Subcutaneous abdominal adipose tissue (tissue), 5 donors: ENCODE measurements around the gene PHF12.

ENCODE experiments used
- H3K27ac ChIP-seq: one replicate; pipeline ENCODE4 v1.7.0; 2013; ENCODE audit warnings: low read depth, mild to moderate bottlenecking, inconsistent platforms, low read length, moderate library complexity
- H3K27me3 ChIP-seq, 5 donors: one replicate each; pipeline ENCODE4 v1.7.0; 2013; ENCODE audit warnings: low read length in 5 of 5, inconsistent platforms in 1 of 5; ENCODE audit not compliant: control insufficient read depth in 5 of 5, insufficient read depth in 4 of 5
- H3K36me3 ChIP-seq, 5 donors: one replicate each; pipeline ENCODE4 v1.7.0; 2013; ENCODE audit warnings: low read length in 5 of 5; ENCODE audit not compliant: control insufficient read depth in 5 of 5, insufficient read depth in 5 of 5
- H3K4me1 ChIP-seq, 5 donors: one replicate each; pipeline ENCODE4 v1.7.0; 2013; ENCODE audit warnings: low read length in 5 of 5, mild to moderate bottlenecking in 3 of 5, moderate library complexity in 1 of 5; ENCODE audit not compliant: control insufficient read depth in 5 of 5, insufficient read depth in 5 of 5
- H3K4me3 ChIP-seq, 5 donors: one replicate each; pipeline ENCODE4 v1.7.0; 2013; ENCODE audit warnings: low read length in 5 of 5, low read depth in 1 of 5
- H3K9ac ChIP-seq, 5 donors: one replicate each; pipeline ENCODE4 v1.7.0; 2013; ENCODE audit warnings: low read length in 5 of 5, mild to moderate bottlenecking in 4 of 5, moderate library complexity in 3 of 5
- H3K9me3 ChIP-seq, 5 donors: one replicate each; pipeline ENCODE4 v1.7.0; 2013; ENCODE audit warnings: low read length in 5 of 5; ENCODE audit not compliant: control insufficient read depth in 5 of 5
- donor health status: healthy.
- donor health status: healthy.
- donor health status: healthy.
- donor health status: healthy.
- donor health status: healthy.

The PHF12 gene

GRCh38 chr17:28951428-28951990 is at the start of gene PHF12:
Gene PHF12, minus strand, starts transcription at chr17:28951518. Its CDS starts 558 bp downstream, at chr17:28950960.
- H3K36me3 ChIP-seq, result no peaks in the 10 kb centered on the region
- H3K9ac ChIP-seq, result peak within 1 kb of the TSS; percentile 66 to 93 (median 89)
- peak within 1 kb of the TSS; percentile 92 to 98 (median 94) for H3K4me3 ChIP-seq
- H3K27ac ChIP-seq, result peak within 1 kb of the TSS; percentile 94
- H3K4me1 ChIP-seq, result peaks cover 4 to 52% (median 45%) of the 10 kb centered on the region in 5 donors
- H3K27me3 ChIP-seq, result no peaks in the 10 kb centered on the region
- H3K9me3 ChIP-seq, result no peaks in the 10 kb centered on the region

GRCh38 chr17:29000973-29001372 is 49.7 kb upstream of the PHF12 start:
- Histone ChIP-seq H3K9ac (no peak overlapping the region), H3K27ac (no peak overlapping the region), H3K27me3 (peaks cover 24 to 55% (median 41%) of the 10 kb centered on the region in 5 donors), H3K4me1 (peaks cover 0 to 3% (median under 1%) of the 10 kb centered on the region in 5 donors), H3K36me3 (no peaks in the 10 kb centered on the region), H3K4me3 (no peak overlapping the region), H3K9me3 (no peaks in the 10 kb centered on the region)

GRCh38 chr17:28999206-28999605 is 47.9 kb upstream of the PHF12 start:
- Histone ChIP-seq H3K9me3 (no peaks in the 10 kb centered on the region), H3K4me1 (no peaks in the 10 kb centered on the region), H3K27ac (no peak overlapping the region), H3K27me3 (peaks cover 16 to 47% (median 32%) of the 10 kb centered on the region in 5 donors), H3K4me3 (no peak overlapping the region), H3K9ac (no peak overlapping the region), H3K36me3 (no peaks in the 10 kb centered on the region)

- no peaks in the 10 kb centered on the region for H3K4me1 ChIP-seq
Observed at GRCh38 chr17:28997806-28998205, 46.5 kb upstream of the PHF12 start.

GRCh38 chr17:28996554-28997096 is 45.3 kb upstream of the PHF12 start:
- no peak overlapping the region for H3K9ac ChIP-seq
- no peaks in the 10 kb centered on the region for H3K9me3 ChIP-seq
- H3K27me3 ChIP-seq, result peaks cover 7 to 32% (median 16%) of the 10 kb centered on the region in 5 donors
- no peak overlapping the region for H3K27ac ChIP-seq
- H3K36me3 ChIP-seq, result no peaks in the 10 kb centered on the region
- H3K4me3 ChIP-seq, result no peak overlapping the region
- no peaks in the 10 kb centered on the region for H3K4me1 ChIP-seq

More at GRCh38 chr17:28997806-28998205, 46.5 kb upstream of the PHF12 start:
- Histone ChIP-seq H3K4me3 (no peak overlapping the region), H3K9ac (no peak overlapping the region), H3K27ac (no peak overlapping the region), H3K27me3 (peaks cover 9 to 36% (median 22%) of the 10 kb centered on the region in 5 donors), H3K36me3 (no peaks in the 10 kb centered on the region), H3K9me3 (no peaks in the 10 kb centered on the region)

GRCh38 chr17:28993645-28994426 is 42.5 kb upstream of the PHF12 start:
- Histone ChIP-seq H3K27ac (no peak overlapping the region), H3K9me3 (no peaks in the 10 kb centered on the region), H3K27me3 (peaks cover 7 to 32% (median 16%) of the 10 kb centered on the region in 5 donors), H3K9ac (no peak overlapping the region), H3K4me3 (no peak overlapping the region), H3K4me1 (no peaks in the 10 kb centered on the region), H3K36me3 (no peaks in the 10 kb centered on the region)

- Histone ChIP-seq H3K9ac (no peak overlapping the region), H3K27me3 (peaks cover 14 to 30% (median 18%) of the 10 kb centered on the region in 5 donors), H3K36me3 (no peaks in the 10 kb centered on the region), H3K9me3 (no peaks in the 10 kb centered on the region), H3K4me1 (no peaks in the 10 kb centered on the region), H3K4me3 (no peak overlapping the region), H3K27ac (no peak overlapping the region)
Observed at GRCh38 chr17:28992625-28993600, 41.6 kb upstream of the PHF12 start.

- no peak overlapping the region for H3K27ac ChIP-seq
- no peaks in the 10 kb centered on the region for H3K9me3 ChIP-seq
- H3K4me1 ChIP-seq, result no peaks in the 10 kb centered on the region
- H3K27me3 ChIP-seq, result peaks cover 11 to 31% (median 18%) of the 10 kb centered on the region in 5 donors
- no peak overlapping the region for H3K4me3 ChIP-seq
- no peaks in the 10 kb centered on the region for H3K36me3 ChIP-seq
- H3K9ac ChIP-seq, result no peak overlapping the region
Observed at GRCh38 chr17:28992185-28992584, 40.9 kb upstream of the PHF12 start.

- peaks cover 9 to 31% (median 18%) of the 10 kb centered on the region in 5 donors for H3K27me3 ChIP-seq
- H3K9ac ChIP-seq, result no peak overlapping the region
- H3K27ac ChIP-seq, result no peak overlapping the region
- H3K4me3 ChIP-seq, result no peak overlapping the region
- H3K36me3 ChIP-seq, result no peaks in the 10 kb centered on the region
- H3K4me1 ChIP-seq, result no peaks in the 10 kb centered on the region
- no peaks in the 10 kb centered on the region for H3K9me3 ChIP-seq
Observed at GRCh38 chr17:28991779-28992178, 40.5 kb upstream of the PHF12 start.
